OCI-LY7 (cell line): ENCODE data around the gene RHBDF1. TPM values are rescaled to one million over a fixed set of nuclear protein-coding genes. Genes with fewer than 3 reads are reported as not detected.

Experiments used
- BruUV-seq: library from RNA; stranded (reverse); fragments of 400-500 nt; replicated peaks from 2 replicates; lab custom pipeline; 2021; lab: Mats Ljungman, UMichigan
- CTCF ChIA-PET: fragments of 300-600 bp; sonication (Branson Sonifier 250); formaldehyde crosslinking; loops from one replicate; lab custom pipeline; 2022; ENCODE audit warnings: antibody characterized with exemption; ENCODE audit not compliant: unreplicated experiment; lab: Charles Lee
- POLR2A ChIA-PET: fragments of 300-600 bp; sonication (Branson Sonifier 250); formaldehyde crosslinking; loops from one replicate; lab custom pipeline; 2022; ENCODE audit warnings: antibody characterized with exemption; lab: Charles Lee
- DNase-seq: peaks from one replicate; pipeline ENCODE4 v3.0.0-alpha.2; 2015; ENCODE audit warnings: low spot score
- H2AFZ ChIP-seq: fragments of 200-600 bp; sonication (generic), shearing (Covaris generic); 2 replicates; pipeline ENCODE4 v1.6.1; 2014; ENCODE audit warnings: mild to moderate bottlenecking, antibody characterized with exemption, low read length, moderate library complexity
- H3K27ac ChIP-seq: fragments of 200-600 bp; sonication (generic); 2 replicates; pipeline ENCODE4 v1.5.1; 2014; ENCODE audit warnings: mixed run types, low read depth, mild to moderate bottlenecking, moderate library complexity, low read length, inconsistent platforms; ENCODE audit not compliant: poor library complexity, severe bottlenecking
- H3K36me3 ChIP-seq: fragments of 200-600 bp; sonication (generic); 2 replicates; pipeline ENCODE4 v1.6.1; 2014; ENCODE audit warnings: mild to moderate bottlenecking, antibody characterized with exemption, low read length, moderate library complexity, mixed read lengths; ENCODE audit not compliant: insufficient read depth
- H3K4me1 ChIP-seq: fragments of 200-600 bp; sonication (generic); 2 replicates; pipeline ENCODE4 v1.5.1; 2014; ENCODE audit warnings: mild to moderate bottlenecking, low read length; ENCODE audit not compliant: insufficient read depth, poor library complexity, severe bottlenecking
- H3K4me2 ChIP-seq: fragments of 200-600 bp; sonication (generic); 2 replicates; pipeline ENCODE4 v1.6.1; 2014; ENCODE audit warnings: mild to moderate bottlenecking, low read length
- H3K4me3 ChIP-seq: fragments of 200-600 bp; sonication (generic); 2 replicates; pipeline ENCODE4 v1.5.1; 2014; ENCODE audit warnings: mild to moderate bottlenecking, low read depth, low read length; ENCODE audit not compliant: poor library complexity, severe bottlenecking
- H3K79me2 ChIP-seq: fragments of 200-600 bp; sonication (generic); 2 replicates; pipeline ENCODE4 v1.6.1; 2016; ENCODE audit warnings: low read depth, mild to moderate bottlenecking, low read length, moderate library complexity, mixed read lengths; ENCODE audit not compliant: insufficient read depth
- H3K9me2 ChIP-seq: fragments of 200-600 bp; sonication (generic); 2 replicates; pipeline ENCODE4 v1.6.1; 2016; ENCODE audit warnings: mild to moderate bottlenecking, low read length, mixed read lengths; ENCODE audit not compliant: insufficient read depth
- H3K9me3 ChIP-seq: fragments of 200-600 bp; sonication (generic); 2 replicates; pipeline ENCODE4 v1.6.1; 2014; ENCODE audit warnings: mild to moderate bottlenecking, mixed run types, low read length, mixed read lengths
- H4K20me1 ChIP-seq: fragments of 200-600 bp; sonication (generic); 2 replicates; pipeline ENCODE4 v1.6.1; 2014; ENCODE audit warnings: mild to moderate bottlenecking, antibody characterized with exemption, low read length, moderate library complexity, mixed read lengths; ENCODE audit not compliant: insufficient read depth
- CTCF ChIP-seq: fragments of 200-600 bp; sonication (generic); conservative IDR thresholded peaks from 2 replicates; pipeline ENCODE4 v1.5.1; 2014; ENCODE audit warnings: mild to moderate bottlenecking, antibody characterized with exemption, low read length, moderate library complexity, mixed read lengths
- EZH2phosphoT487 ChIP-seq: fragments of 200-600 bp; sonication (generic); IDR thresholded peaks from 2 replicates; pipeline ENCODE4 v1.6.1; 2018; ENCODE audit warnings: low read depth, borderline replicate concordance, mild to moderate bottlenecking, mixed run types, antibody characterized with exemption, low read length, moderate library complexity, mixed read lengths
- intact Hi-C: fragments of 100-400 bp; cut with micrococcal nuclease; formaldehyde crosslinking; loops from one replicate; pipeline ENCODE4 v1.10.0; 2022; ENCODE audit not compliant: unreplicated experiment
- total RNA-seq, 2 experiments: library from RNA; depleted of rRNA in 1 of 2; stranded (reverse); fragments of >200 nt in 1 of 2; shearing (Covaris generic) in 1 of 2; gene quantifications; 2 replicates each; pipeline ENCODE4 v1.2.3, GENCODE V29; 2014 to 2022

The RHBDF1 gene
- total RNA-seq, 2 experiments from 2014 or later, result 0.13 to 0.68 TPM

GRCh38 chr16:78444-79150 lies 6.2 kb upstream of the RHBDF1 start:
- intact Hi-C loops, result no loop called here
- H3K9me2 ChIP-seq, result no peaks in the 10 kb centered on the region
- no peak for TF ChIP-seq CTCF
- no peak for TF ChIP-seq EZH2phosphoT487
- no peaks in the 10 kb centered on the region for H3K79me2 ChIP-seq
- BruUV-seq, result TSS peak; percentile 63
- H3K4me2 ChIP-seq, result peak overlapping the region; percentile 92
- peak overlapping the region; percentile 18 for H3K27ac ChIP-seq
- H3K4me1 ChIP-seq, result peaks cover 29% of the 10 kb centered on the region
- peak; percentile 36 for DNase-seq
- no peaks in the 10 kb centered on the region for H4K20me1 ChIP-seq
- ChIA-PET CTCF (interaction anchor here (1.1 kb wide), 1 partner anchor 13 kb away, joined by 3 read pairs; no protein-coding TSS in a partner anchor), POLR2A (no interaction called here)
- peak overlapping the region; percentile 70; the same call in 1 of the 2 replicates for H2AFZ ChIP-seq
- H3K4me3 ChIP-seq, result peak overlapping the region; percentile 86
- peaks cover 4% of the 10 kb centered on the region; the same call in 1 of the 2 replicates for H3K36me3 ChIP-seq
- no peaks in the 10 kb centered on the region for H3K9me3 ChIP-seq

- intact Hi-C loops, result loop anchor here (2.0 kb wide), 1 partner anchor 25 kb away; the partner anchor contains the start of genes POLR3K and SNRNP25
- ChIA-PET CTCF (no interaction called here), POLR2A (interaction anchor here (0.6 kb wide), 1 partner anchor 454 kb away, joined by 3 read pairs; no protein-coding TSS in a partner anchor)
- BruUV-seq, result no TSS peak
- Histone ChIP-seq H3K9me2 (no peaks in the 10 kb centered on the region), H2AFZ (peak within 1 kb of the TSS; percentile 70; the same call in 1 of the 2 replicates), H3K27ac (peak within 1 kb of the TSS; percentile 35), H3K4me3 (peak within 1 kb of the TSS; percentile 86), H3K4me1 (peaks cover 29% of the 10 kb centered on the region), H3K79me2 (no peaks in the 10 kb centered on the region), H3K4me2 (peak within 1 kb of the TSS; percentile 92), H3K36me3 (peaks cover 3% of the 10 kb centered on the region; the same call in 1 of the 2 replicates), H4K20me1 (no peaks in the 10 kb centered on the region), H3K9me3 (no peaks in the 10 kb centered on the region)
- peak; percentile 88 for DNase-seq
- TF ChIP-seq CTCF, result no peak
Measured at GRCh38 chr16:77807-78443, 5.5 kb upstream of the RHBDF1 start, which contains the start of gene MPG. Gene MPG (plus strand): TSS chr16:78225. CDS start chr16:78310, 85 bp downstream.
